ENCODE measurements around the gene GIGYF2.

- TF ChIP-seq POLR2A (IDR thresholded peaks at IDR 0.05) (no peak), EP300 (IDR thresholded peaks at IDR 0.05) (no peak)
Observed at GRCh38 chr2:232723027-232723426, 25.9 kb downstream of the GIGYF2 start.
